ENCODE results near the gene NACC2. TPM values are rescaled to one million over a fixed set of nuclear protein-coding genes. Genes with fewer than 3 reads are reported as not detected.

NACC2 gene
- total and polyA plus RNA-seq, 9 of the 15 experiments (the other 6 are each of a cell fraction or from before 2014, with no cell fraction given) = 0.70 to 25.1 (median 5.6) TPM

DNA sequence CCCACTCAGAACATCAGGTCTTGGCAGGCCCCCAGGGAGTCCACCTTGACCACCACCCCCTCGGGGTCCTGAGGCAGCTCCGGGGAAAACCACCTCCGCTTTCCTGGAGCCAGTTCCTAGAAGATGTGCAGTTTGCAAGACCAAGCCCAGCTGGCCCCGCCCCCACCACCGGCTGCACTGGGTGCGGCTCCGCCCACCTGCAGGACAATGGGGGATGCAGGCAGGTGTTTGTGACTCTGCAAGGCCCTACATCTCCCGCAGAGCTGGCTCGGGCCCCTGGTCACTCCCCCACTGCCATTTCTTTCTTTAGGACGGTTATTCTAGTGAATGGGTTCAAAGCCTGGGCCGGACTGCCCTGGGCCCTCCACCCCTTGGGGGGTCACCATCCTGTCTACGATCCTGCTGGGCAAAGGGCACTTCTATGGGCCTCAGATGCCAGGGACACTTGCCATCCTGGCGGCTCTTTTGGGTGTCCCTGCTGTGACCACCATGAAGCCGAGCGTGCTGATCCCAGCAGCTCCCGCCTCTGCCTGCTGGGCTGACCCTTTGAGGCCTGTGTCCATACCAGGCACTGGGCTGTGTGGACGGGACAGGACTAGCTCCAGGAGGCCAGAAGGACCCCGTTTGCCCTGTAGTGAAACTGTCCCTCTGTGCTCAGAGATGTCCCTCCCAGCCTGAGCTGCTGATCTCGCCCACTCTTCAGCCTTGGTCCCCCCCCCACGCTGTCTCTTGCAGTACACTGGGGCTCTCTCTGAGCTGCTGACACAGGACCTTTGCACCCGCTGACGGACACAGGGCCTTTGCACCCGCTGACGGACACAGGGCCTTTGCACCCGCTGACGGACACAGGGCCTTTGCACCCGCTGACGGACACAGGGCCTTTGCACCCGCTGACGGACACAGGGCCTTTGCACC is 5.9 kb upstream of the NACC2 start (continued):
- TF ChIP-seq PCBP1 (IDR thresholded peaks at IDR 0.05; ENCODE audit: low read depth, low read length, poor library complexity, severe bottlenecking) (peak; percentile 58), ADNP (tag; IDR thresholded peaks at IDR 0.05) (no peak)

- Histone ChIP-seq H3K4me1 (replicated peaks in 1 of 2; ENCODE audit: control insufficient read depth in 2 of 2, insufficient read depth in 2 of 2, low read length in 2 of 2) (peaks cover 18 to 66% of the 10 kb centered on the region in 2 experiments; a peak in 4 of 5 replicates), H3K4me2 (ENCODE audit: insufficient read depth, low read length) (no peak overlapping the region), H3K36me3 (ENCODE audit: control insufficient read depth, insufficient read depth, low read length) (no peaks in the 10 kb centered on the region), H4K20me1 (replicated peaks; ENCODE audit: control insufficient read depth, insufficient read depth, low read length) (no peaks in the 10 kb centered on the region), H3K9me1 (ENCODE audit: control insufficient read depth, insufficient read depth, low read length) (no peaks in the 10 kb centered on the region), H3K9ac (ENCODE audit: insufficient read depth in 1 of 2, low read depth in 2 of 2, low read length in 2 of 2) (no peak overlapping the region), H3K9me3 (replicated peaks; ENCODE audit: control insufficient read depth, insufficient read depth, low read depth, low read length) (no peaks in the 10 kb centered on the region), H2AFZ (ENCODE audit: low read depth, low read length) (no peak overlapping the region), H3K27ac (ENCODE audit: extremely low read depth, low read depth, low read length) (no peak overlapping the region), H3K79me2 (ENCODE audit: control insufficient read depth, insufficient read depth, low read length) (peaks cover 2% of the 10 kb centered on the region), H3K27me3 (ENCODE audit: control insufficient read depth in 2 of 2, insufficient read depth in 2 of 2, low read length in 2 of 2) (no peaks in the 10 kb centered on the region), H3K4me3 (no peak overlapping the region)
- BruUV-seq (replicated peaks) = no TSS peak
- intact Hi-C loops (cut with micrococcal nuclease) = loop anchor here (10.0 kb wide), 1 partner anchor 135 kb away; the partner anchor contains the start of gene UBAC1
- FAIRE-seq (no peak), DNase-seq (ENCODE audit: extremely low read depth in 1 of 4, low spot score in 3 of 4) (no peak), ATAC-seq (no peak)
- 63% methylated on average over 1 of the region's 25 CpGs for whole genome bisulfite sequencing (ENCODE audit: insufficient coverage, low coverage, missing lambda C conversion rate)
- CTCF ChIA-PET (ENCODE audit: low intra/inter-chr PET ratio) = no interaction called here
- POLR2A ChIA-PET = interaction anchor here (0.8 kb wide), 1 partner anchor 13 kb away, joined by 3 read pairs; no protein-coding TSS in a partner anchor
- in situ Hi-C loops (cut with MboI) = no loop called here
- TF ChIP-seq, protein P1, sequence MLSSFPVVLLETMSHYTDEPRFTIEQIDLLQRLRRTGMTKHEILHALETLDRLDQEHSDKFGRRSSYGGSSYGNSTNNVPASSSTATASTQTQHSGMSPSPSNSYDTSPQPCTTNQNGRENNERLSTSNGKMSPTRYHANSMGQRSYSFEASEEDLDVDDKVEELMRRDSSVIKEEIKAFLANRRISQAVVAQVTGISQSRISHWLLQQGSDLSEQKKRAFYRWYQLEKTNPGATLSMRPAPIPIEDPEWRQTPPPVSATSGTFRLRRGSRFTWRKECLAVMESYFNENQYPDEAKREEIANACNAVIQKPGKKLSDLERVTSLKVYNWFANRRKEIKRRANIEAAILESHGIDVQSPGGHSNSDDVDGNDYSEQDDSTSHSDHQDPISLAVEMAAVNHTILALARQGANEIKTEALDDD (IDR thresholded peaks at IDR 0.05) = no peak
- TF ChIP-seq RBM14 (IDR thresholded peaks at IDR 0.05; ENCODE audit: borderline replicate concordance, insufficient read depth, low read depth, low read length) (no peak), SAFB (IDR thresholded peaks at IDR 0.05; ENCODE audit: borderline replicate concordance, low read depth, low read length) (no peak), TSC22D4 (tag; IDR thresholded peaks at IDR 0.05) (no peak), ATF2 (CRISPR knock-in tag; IDR thresholded peaks at IDR 0.05) (no peak)
Observed at GRCh38 chr9:136099542-136099941, 4.5 kb upstream of the NACC2 start.

All from K562 (cell line).